Right forelimb (tissue), 1 donor: Measurements from ENCODE around the gene ADARB2.
"Not testable (repeated sequence)": the region's sequence is repeated elsewhere in the genome, so short reads cannot be mapped to it uniquely, and the experiment has no call there.

Experiments used
- DNase-seq: peaks from one replicate; pipeline ENCODE4 v3.0.0-alpha.2; 2018

The ADARB2 gene

DNA sequence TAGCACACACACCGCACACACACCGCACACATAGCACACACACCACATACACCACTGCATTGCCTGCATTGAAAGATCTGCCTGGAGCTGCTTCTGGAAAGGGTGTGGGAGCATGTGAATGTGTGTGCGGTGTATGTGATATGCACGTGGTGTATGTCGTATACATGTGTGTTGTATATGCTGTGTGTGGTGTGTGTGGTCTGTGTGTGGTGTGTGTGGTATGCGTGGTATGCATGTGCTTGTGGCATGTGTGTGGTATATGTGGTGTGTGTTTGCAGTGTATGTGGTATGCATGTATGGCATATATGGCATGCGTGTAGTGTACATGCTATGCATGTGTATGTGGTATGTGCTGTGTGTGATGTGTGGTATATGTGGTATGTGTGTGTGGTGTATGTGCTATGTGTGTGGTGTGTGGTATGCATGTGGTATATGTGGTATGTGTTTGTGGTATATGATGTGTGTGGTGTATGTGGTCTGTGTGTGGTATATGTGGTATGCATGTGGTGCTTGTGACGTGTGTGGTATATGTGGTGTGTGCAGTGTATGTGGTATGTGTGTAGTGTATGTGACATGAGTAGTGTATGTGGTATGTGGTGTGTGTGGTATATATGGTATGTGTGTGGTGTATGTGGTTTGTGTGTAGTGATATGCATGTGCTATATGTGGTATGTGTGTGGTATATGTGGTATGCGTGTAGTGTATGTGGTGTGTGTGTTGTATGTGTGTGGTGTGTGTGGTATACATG lies 505.0 kb downstream of the ADARB2 start:
- DNase-seq = no peak

DNA sequence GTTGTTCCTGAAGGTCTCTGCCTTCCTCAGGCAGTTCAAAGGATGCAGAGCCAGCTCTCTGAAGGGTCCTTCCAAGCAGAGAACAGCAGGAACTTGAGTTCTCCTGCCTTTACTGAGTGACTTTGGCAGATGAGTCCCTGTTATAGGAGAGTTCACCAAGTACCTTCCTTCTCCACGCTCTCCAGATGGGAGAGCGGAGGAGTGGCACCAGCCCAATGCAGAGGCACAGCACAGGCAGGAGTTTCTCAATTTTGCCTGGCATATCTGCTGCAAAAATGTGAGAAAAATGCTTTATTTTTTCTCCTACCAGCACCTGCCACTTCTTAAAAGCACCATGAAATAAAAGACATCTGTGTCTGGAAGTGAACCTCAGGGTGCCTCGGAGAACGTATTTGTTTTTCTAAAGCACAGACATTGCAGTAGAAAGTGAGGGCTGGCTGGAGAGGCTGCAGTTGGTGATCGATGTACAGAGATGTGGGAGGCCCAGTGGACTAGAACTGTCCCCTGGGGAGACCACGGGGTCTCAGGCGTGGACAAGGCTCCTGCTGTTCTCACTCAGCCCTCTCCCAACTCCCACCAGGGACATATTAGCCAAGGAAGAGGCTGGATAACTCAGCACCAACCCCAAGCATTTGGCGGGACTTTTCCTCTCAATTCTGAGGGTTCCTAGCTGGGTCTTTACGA lies 506.6 kb downstream of the ADARB2 start:
- DNase-seq = peak; percentile 38

DNA sequence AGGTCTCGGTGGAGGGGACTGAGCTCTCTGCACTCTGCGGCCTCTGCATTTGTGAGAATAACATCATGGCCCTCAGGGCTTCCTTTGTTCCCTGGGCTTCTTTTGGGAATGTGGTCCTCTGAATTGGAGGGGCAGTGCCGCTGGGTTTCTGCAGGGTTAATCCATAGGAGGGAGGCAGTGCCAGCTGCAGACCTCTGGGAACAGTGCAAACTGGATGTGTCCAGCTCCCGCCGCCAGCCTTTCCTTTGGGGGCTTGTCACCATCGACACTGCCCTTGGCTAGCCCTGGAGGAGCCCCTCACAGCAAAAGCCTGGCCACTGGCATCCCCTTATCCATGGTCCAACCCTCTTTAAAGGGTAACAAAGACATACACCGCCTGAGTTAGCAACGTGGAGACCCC lies 507.2 kb downstream of the ADARB2 start:
- DNase-seq = no peak

DNA sequence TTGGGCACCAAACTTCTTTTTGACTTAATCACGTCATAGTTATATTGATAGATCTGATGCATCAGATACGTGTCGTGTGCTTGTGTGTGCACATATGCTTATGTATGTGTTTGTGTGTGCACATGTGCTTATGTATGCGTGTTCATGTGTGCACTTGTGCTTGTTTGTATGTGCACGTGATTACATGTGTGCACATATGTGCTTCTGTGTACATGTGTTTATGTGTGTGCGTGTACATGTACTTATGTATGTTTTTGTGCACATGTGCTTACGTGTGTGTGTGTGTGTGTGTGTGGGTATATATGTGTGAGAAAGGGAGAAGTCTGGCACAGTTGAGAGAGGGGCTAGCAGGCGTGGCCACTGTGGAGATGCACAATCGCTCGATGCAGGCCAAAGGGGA lies 507.8 kb downstream of the ADARB2 start:
- no peak for DNase-seq

DNA sequence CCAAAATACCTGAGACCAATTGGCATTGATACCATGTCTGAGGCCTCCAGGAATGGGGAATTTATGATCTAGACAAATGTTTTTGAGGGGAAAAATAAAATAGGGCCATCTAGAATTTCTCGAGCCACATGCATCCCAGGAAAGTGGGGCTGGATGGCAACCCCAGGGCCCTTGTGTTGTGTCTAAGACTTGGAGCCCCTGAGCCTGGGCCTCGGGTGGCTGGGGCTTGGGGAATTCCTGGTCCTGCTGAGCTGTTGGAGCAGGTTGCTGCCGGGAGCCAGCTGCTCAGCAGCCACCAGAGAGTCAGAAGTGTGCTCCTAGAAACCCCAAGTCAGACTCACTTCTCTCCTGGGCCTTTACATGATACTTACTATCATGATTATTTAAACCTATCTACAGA lies 508.2 kb downstream of the ADARB2 start:
- no peak for DNase-seq

DNA sequence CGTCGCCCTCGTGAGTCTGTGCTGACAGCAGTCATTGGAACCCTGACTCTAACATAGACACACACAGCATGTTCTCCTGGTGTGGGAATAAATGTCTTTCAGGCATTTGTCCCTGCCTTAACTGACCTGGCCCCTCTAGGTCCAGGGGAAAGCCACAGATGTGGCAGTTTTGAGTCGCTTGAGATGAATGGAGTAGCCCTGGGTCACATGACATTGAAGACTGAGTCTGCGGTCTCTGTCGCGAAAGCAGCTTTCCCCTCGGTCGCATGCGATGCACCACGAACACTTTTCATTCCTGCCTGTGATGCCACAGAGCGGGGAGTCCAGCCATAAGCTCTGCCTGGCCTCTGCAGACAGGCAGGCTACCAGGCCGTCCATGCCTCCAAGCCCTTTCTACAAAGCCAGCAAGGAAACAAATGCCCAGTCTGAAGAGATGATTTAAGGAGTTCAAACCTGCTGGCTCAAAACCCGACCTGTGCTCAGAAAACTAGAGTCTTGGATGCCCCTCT lies 508.8 kb downstream of the ADARB2 start:
- DNase-seq = no peak

DNA sequence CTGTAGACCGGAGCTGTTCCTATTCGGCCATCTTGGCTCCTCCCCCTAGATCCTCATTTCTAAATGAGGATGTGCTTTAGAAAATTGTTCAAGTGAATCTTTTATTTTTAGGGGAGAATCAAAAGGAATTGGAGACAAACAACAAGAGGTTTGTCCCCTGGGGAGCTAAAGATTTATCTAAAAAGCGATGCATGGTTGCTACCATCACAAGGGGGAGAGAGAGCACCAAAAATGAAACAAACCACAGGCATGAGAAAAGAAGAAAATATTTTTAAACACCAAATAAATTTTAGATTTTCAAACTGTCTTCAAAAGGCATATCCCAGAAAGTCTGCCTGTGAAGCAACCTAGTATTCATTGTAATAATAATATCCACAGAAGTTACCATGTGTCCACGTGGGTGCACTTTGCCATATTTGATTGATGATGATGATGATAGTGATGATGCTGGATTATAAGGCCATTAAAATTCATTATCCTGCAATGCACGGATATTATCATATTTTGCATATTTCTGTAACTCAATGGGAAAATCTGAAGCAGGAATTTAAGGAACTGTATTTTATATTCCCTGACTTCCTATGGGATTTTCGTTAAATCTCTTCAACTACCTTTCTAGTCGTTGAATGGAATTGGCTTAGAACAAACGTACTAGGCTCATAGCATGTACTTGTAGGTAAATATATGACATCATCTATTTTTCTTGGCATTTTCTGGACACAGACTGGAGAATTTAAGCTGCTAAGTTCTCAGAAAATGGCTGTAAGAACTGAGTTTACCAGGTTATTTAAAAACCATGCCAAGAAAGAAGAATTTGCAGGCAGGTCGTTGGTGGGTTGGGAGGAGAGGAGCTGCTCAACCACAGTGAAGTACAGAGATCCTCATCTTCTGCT lies 509.6 kb downstream of the ADARB2 start:
- DNase-seq = no peak

DNA sequence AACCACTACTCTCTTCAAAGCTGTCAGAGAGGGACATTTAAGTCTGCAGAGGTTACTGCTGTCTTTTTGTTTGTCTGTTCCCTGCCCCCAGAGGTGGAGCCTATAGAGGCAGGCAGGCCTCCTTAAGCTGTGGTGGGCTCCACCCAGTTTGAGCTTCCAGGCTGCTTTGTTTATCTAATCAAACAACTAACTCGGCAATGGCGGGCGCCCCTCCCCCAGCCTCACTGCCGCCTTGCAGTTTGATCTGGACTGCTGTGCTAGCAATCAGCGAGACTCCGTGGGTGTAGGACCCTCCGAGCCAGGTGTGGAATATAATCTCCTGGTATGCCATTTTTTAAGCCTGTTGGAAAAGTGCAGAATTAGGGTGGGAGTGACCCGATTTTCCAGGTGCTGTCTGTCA lies 510.4 kb downstream of the ADARB2 start:
- not testable (repeated sequence) for DNase-seq

DNA sequence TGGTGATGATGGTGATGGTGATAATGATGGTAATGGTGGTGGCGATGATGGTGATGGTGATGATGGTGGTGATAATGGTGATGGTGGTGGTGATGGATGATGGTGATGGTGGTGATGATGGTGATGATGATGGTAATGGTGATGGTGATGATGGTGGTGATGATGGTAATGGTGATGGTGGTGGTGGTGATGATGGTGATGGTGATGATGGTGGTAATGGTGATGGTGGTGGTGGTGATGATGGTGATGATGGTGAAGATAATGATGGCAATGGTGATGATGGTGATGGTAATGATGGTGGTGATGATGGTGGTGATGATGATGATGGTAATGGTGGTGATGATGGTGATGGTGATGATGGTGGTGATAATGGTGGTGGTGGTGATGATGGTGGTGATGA lies 517.5 kb downstream of the ADARB2 start:
- not testable (repeated sequence) for DNase-seq

DNA sequence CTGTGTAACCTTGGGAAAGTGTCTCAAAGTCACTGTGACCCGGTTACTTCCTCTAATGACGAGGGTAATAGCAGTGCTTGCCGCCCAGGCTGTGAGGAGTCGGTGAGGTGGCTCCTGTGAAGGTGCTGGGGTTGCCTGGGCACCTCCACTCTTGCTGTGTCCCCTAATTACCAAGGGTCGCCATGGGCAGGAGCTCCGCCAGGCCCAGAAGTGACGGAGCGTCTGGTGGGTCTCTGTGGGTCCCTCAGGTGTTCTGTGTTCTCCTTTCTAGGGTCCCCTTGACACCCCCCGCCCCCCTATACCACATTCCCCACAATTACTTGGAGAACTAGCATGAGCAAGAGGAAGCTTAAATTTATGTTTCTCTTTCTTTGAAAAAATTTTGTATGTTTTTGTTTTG lies 519.7 kb downstream of the ADARB2 start:
- no peak for DNase-seq

DNA sequence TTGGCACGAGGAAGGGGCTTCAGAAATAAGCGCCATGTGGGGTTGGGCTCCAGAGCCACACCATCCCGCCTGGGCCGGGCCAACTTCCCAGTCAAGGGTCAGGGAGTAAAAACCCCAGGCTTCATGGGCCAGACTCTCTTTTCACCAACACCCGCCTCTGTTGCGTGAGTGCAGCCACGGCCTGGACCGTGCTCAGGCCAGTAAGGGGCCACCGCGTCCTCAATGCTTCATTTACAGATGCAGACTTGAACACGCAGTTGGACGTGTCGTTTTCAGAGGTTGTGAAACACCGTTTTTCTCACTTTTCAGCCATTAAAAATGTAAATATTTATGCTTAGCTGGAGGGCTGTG lies 520.1 kb downstream of the ADARB2 start:
- DNase-seq = no peak

DNA sequence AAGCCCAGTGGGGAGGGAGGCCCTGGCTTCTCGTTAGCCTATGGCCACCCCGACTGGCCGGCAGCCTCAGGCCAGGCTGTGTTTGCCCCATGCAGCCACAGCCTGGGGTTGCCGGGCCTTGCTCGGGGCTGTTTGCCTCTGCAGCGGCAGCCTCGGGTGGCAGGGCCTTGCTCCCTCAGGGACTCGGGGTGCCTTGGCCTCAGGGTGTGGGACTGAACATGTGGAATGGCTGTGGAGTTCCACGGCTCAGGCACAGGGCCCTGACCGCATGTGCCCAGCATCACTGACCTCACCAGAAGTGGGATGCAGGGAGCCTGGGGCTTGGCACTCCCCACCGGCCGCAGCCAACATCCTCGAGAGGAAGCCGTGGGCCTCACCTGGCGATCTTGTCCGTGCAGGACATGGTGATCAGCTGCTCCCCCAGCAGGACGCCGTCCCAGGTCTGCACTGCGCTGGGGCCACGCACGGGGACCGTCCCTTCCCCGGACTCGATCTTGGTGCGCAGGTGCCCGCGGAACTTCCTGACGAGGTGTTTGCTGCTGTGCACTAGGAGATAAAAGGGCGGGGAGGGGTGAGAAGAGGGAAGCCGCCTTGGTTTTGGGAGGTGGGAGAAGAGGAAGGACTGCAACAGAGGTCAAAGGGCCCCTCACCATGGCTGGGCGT lies 520.6 kb downstream of the ADARB2 start:
- no peak for DNase-seq

DNA sequence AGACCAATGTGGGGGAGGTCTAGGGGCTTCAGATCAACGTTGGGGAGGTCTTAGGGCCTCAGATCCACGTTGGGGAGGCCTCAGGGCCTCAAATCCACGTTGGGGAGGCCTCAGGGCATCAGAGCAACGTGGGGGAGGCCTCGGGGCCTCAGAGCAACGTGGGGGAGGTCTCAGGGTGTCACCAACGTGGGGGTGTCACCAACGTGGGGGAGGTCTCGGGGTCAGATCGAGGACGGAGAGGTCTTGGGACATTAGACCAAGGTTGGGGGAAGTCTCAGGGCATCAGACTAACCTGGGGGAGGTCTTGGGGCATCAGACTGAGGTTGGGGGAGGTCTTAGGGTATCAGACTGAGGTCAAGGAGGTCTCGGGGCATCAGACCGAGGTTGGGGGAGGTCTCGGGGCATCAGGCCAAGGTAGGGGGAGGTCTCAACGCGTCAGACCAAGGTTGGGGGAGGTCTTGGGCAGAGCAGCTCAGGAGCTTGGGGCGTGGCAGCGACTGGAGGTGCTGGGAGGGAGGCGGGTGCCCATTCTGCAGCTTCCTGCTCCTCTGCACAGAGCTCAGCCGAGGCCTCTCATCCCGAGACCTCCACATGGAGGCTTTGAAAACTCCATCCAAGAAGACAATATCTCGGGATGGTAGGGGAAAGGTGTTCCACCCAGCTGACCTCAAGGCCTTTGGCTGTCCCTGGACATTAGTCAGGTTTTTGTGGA lies 521.3 kb downstream of the ADARB2 start:
- no peak for DNase-seq

DNA sequence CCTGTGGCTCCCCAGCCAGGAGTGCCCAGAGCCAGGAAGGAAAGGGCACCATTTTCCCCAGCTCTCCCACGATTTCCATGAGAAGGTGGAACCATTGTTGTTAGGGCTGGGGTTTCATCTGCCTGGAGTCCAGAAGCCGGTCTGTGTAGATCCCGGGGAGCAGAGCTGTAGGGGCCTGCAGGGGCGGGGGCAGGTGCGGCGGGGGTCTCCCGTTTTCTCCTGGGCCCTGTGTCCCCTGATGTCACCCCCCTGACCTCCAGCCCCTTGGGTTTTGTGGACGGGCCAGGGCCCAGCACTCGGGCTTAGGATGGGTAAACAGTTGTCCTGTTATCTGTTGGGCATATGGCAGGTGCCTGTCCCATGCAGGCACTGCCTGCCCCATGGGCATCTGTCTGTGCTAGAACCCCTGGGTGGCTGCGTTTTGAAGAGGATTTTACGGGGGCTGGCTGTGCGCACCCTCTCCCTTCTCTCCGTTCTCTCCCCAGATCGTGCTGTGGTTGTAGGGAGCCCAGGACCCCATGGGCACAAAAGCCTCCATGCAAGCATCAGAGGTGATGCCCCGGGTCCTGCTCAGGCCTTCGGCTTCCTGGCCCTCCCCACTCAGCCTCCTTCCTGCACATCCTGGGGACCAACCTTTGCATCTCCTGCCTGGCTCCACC lies 522.3 kb downstream of the ADARB2 start:
- DNase-seq = no peak

DNA sequence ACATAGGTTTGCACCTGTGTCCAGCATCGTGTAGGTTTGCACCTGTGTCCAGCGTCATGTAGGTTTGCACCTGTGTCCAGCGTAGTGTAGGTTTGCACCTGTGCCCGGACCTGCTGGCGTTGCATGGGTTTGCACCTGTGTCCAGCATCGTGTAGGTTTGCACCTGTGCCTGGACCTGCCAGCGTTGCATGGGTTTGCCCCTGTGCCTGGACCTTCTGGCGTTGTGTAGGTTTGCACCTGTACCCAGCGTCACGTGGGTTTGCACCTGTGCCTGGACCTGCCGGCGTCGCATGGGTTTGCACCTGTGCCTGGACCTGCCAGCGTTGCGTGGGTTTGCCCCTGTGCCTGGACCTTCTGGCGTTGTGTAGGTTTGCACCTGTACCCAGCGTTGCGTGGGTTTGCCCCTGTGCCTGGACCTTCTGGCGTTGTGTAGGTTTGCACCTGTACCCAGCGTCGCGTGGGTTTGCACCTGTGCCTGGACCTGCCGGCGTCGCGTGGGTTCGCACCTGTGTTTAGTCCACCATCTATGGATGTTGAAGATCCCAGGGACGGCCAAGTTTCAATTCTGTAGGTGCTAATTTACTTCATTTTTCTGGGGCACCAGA lies 523.2 kb downstream of the ADARB2 start:
- DNase-seq = no peak

DNA sequence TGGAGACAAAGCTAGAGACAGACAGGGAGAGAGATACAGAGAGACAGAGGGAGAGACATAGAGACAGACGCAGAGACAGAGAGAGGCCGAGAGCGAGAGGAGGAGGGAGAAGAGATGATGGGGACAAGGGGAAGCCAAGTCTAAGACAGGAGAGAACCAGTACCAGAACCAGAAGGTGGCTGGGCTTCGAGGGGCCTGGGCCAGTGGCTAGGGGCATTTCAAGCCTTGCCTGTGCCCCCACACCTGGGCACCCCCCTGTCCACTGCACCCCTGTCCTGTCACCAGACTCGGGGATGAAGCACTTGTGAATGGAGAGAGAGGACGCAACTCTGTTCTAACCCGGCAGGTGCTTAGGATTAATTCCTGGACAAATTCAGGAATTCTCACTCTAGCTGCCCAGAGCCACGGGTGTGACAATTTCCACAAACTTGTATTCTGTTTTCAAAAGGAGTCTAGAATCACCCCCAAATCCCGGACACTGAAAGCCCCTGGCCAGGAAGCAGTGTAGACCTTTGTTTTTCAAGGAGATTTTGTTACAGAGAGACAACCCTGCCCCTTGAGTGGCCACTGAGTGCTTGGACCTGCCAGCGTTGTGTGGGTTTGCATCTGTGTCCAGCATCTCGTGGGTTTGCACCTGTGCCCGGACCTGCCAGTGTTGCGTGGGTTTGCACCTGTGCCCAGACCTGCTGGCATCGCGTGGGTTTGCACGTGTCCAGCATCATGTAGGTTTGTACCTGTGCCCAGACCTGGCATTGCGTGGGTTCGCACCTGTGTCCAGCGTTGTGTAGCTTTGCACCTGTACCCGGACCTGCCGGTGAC lies 523.9 kb downstream of the ADARB2 start:
- DNase-seq = no peak

DNA sequence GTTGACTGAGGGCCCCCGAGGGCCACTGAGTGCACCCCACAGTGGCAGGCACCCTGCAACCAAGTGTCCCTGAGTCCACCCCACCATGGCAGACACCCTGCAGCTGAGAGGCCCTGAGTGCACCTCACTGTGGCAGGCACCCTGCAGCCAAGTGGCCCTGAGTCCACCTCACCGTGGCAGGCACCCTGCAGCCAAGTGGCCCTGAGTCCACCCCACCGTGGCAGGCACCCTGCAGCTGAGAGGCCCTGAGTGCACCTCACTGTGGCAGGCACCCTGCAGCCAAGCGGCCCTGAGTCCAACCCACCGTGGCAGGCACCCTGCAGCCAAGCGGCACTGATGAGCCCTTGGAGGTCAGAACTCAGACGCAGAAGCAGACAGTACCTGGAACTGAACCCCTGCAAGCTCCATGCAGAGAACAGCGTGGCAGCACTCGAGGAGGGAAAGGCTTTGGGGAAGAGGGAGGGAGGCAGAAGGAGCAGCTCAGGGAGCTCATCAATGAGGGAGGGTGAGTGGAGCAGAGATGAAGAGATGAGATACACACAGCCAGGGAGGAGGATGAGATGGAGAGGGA lies 524.7 kb downstream of the ADARB2 start:
- no peak for DNase-seq

DNA sequence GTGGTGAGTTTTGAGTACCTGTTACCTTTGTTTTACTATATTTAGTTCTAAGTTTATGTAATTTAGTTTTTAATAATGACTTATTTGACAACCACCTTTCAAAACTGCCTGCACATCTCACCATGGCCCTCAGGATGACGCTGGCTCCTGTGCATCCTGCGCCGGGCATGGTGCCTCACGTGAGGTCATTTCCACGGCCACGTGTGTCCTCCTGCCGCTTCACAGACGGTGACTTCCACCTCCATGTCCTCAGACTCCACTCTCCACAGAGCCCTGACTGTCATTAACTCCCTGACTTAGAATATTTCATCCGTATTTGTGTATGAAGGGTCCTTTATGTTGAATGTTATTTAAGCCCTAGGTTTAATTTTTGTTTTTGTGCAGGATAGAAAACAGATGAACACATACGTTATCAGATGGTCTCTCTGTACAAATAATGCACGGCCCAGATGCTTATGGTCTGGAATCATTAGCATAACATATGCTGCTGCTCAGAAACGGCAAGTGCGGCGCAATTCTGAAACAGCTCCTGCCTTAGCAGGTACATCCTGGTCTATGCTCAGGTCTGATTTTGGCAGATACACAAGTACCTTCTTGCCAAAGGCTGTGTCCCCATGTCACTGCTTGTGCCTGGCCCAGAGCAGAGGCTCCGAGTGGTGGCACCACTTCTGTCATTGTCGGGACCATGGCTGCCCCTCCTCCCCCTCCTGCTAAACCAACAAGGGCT lies 525.3 kb downstream of the ADARB2 start:
- DNase-seq = no peak

DNA sequence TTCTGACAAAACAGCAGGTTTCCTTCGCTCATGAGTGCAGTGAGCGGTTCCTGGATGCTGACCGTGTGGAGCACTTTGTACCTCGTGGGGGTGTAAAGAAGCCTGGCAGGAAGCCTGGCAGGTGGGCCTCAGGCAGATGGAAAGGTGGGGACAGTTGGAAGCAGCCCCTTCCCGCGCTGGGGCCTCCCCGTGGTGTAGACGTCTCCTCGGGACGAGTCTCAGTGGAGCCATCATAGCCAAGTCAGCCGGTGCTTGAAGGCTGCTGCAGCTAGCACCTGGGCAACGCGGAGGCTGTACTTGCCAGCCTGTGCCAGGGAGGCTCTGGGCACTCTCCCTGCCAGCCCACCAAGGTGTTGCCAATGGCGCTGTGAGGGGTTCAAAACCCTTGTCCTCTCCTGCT lies 526.7 kb downstream of the ADARB2 start:
- no peak for DNase-seq
